GM19467 (cell line): ENCODE results near the gene ATP8A1.
"Not testable (repeated sequence)": the region's sequence is repeated elsewhere in the genome, so short reads cannot be mapped to it uniquely, and the experiment has no call there.

Source experiments
- ATAC-seq: cut with Tn5 transposase; IDR thresholded peaks from one replicate; pipeline ENCODE4 v1.9.1; 2021; ENCODE audit warnings: mild to moderate bottlenecking, moderate library complexity; ENCODE audit not compliant: unreplicated experiment

ATP8A1 gene

DNA sequence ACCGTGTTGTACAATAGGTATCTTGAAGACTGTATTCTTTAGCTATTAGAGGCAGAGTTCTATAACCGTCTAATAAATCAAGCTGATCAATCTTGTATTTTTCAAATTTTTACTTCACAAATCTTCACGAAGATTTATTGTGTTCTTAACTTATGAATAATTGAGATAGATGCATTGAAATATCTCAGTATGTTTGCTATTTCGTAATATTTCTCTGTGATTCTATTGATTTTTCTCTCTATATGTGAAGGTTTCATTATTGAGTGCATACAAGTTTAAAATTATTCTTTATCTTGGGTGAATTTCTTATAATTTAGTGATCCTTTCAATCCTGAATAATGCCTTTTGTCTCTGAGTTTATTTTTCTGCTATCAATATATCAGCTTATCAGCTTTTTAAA lies 279.4 kb downstream of the ATP8A1 start:
- no peak for ATAC-seq

DNA sequence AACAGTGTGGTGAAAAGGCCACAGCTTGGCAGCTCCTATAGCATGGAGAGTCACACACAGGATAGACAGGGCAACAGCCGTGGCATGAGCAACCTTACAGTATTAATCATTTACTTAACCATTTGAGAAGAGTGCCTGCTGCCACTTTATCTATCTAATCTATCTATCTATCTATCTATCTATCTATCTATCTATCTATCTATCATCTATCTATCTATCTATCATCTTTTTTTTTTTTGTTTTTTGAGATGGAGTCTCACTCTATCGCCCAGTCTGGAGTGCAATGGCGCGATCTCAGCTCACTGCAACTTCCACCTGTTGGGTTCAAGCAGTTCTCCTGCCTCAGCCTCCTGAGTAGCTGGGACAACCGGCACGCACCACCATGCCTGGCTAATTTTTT lies 284.6 kb downstream of the ATP8A1 start:
- not testable (repeated sequence) for ATAC-seq

DNA sequence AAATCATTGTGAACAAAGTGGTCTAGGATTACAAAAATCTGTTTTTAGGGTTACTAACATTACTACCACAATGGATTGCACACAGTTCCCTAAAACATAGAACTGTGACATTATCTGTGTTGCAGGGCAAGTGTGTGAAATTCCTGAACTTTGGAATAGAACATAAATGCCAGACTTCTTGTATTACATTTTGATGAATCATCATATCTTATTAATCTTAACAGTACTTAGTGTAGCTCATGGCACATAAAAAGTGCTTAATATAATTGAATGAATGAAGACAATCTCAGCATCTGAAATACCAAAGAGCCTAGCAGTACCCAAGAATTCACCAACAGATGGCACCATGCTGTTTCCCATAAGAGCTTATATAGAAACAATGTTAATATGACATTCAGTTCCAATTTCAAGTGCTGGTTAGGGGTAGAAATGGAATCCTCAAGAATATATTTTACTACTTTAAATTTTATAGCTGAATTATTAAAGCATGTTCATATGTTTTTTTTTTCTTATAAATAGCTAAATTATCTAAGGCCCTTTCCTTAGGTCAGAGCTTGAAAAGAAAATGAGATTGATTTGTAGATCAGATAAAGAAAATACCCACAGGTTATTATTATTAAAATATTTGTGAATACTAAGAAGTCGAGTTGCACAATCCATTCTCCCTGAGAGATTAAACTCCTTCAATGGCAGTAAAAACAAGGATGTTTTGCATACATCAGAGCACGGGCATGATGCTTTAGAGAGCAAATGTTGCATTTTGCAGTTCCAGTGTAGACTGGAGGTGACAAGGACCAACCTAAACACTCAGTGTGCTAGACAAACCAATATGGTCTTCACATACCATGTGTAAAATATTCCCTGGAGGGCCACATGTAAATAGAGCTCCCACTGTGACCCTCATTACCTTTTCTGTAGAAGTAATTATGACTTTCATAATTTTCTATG lies 285.3 kb downstream of the ATP8A1 start:
- ATAC-seq, result no peak

GRCh38 chr4:42369489-42369888 lies 287.4 kb downstream of the ATP8A1 start:
- ATAC-seq, result no peak

- no peak for ATAC-seq
Measured at GRCh38 chr4:42366959-42367358, 289.9 kb downstream of the ATP8A1 start.

GRCh38 chr4:42364266-42365053 lies 292.4 kb downstream of the ATP8A1 start:
- no peak for ATAC-seq

GRCh38 chr4:42363614-42364013 lies 293.3 kb downstream of the ATP8A1 start:
- no peak for ATAC-seq

DNA sequence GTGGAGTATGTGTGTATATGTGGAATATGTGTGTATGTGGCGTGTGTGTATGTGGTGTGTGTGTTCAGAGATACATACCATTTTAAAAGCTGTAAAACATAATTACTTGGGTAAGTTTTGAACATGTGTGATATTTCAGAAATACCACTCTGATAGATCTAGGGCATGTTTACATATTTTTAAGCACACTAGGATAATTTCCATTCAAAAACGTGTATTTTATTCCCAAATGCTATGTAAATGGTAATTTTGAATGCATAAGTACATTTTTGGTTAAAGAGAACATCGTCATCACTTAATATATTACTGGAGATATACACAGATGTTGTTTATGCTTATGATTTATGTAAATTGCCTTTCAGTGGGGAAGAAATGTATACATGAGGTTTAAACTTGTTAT lies 294.3 kb downstream of the ATP8A1 start:
- no peak for ATAC-seq

DNA sequence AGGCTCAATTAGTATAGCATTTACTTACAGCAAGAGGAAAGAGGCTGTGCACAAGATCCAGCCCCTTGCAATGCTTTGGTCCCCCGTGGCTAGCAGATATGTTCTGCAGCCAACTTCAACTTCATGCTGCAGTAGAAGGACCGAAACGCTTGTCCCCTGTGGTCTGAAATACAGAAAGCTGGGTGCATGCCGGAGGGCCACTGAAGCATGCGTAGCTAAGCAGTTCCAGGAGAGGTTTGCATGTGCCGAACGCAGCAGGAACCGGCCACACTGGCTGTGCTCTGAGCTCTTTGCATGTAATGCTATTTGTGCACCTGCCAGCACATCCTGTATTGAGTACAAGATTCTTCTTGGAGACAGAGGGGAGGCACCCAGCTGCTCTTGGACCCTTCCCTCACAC lies 295.4 kb downstream of the ATP8A1 start:
- ATAC-seq, result no peak

- no peak for ATAC-seq
Measured at GRCh38 chr4:42360256-42360669, 296.6 kb downstream of the ATP8A1 start.

GRCh38 chr4:42359711-42360110 lies 297.2 kb downstream of the ATP8A1 start:
- ATAC-seq, result no peak
